Caco-2 (cell line): ENCODE data around the gene SLC6A7. TPM values are rescaled to one million over a fixed set of nuclear protein-coding genes. Genes with fewer than 3 reads are reported as not detected.

ENCODE experiments used
- BruUV-seq: library from RNA; stranded (reverse); fragments of 400-500 nt; replicated peaks from 2 replicates; lab custom pipeline; 2021; lab: Mats Ljungman, UMichigan
- CTCF ChIA-PET: fragments of 300-600 bp; sonication (Branson Sonifier 250); formaldehyde crosslinking; loops from one replicate; lab custom pipeline; 2022; ENCODE audit warnings: antibody characterized with exemption; lab: Charles Lee
- POLR2A ChIA-PET: fragments of 300-600 bp; sonication (Branson Sonifier 250); formaldehyde crosslinking; loops from one replicate; lab custom pipeline; 2022; ENCODE audit warnings: antibody characterized with exemption; lab: Charles Lee
- DNase-seq, 2 experiments: peaks; one replicate each; pipeline versions ENCODE4 v3.0.0 to v3.0.0-alpha.2; 2020 to 2022
- H3K27me3 ChIP-seq: replicated peaks from 2 replicates; pipeline ENCODE4 v1.6.0; 2011; ENCODE audit warnings: low read length; ENCODE audit not compliant: control insufficient read depth, insufficient read depth
- H3K36me3 ChIP-seq: 2 replicates; pipeline ENCODE4 v1.5.1; 2011; ENCODE audit warnings: low read length; ENCODE audit not compliant: control insufficient read depth, insufficient read depth
- H3K4me1 ChIP-seq: fragments of 250-450 bp; sonication (Bioruptor Pico); 2 replicates; pipeline ENCODE4 v1.5.1; 2020; ENCODE audit warnings: mild to moderate bottlenecking
- H3K4me3 ChIP-seq: 2 replicates; pipeline ENCODE4 v1.5.1; 2011; ENCODE audit warnings: low read depth, mild to moderate bottlenecking, control low read depth, low read length
- H3K9me3 ChIP-seq: fragments of 250-450 bp; sonication (Bioruptor Pico); 2 replicates; pipeline ENCODE4 v1.5.1; 2020; ENCODE audit warnings: mild to moderate bottlenecking, moderate library complexity
- H3K27ac Mint-ChIP-seq: one replicate; pipeline ENCODE4 v1.8.0; 2022; ENCODE audit warnings: mixed read lengths; ENCODE audit not compliant: unreplicated experiment
- H3K27me3 Mint-ChIP-seq: one replicate; pipeline ENCODE4 v1.8.0; 2022; ENCODE audit warnings: mixed read lengths; ENCODE audit not compliant: insufficient read depth, unreplicated experiment
- H3K36me3 Mint-ChIP-seq: one replicate; pipeline ENCODE4 v1.8.0; 2022; ENCODE audit warnings: mild to moderate bottlenecking, mixed read lengths; ENCODE audit not compliant: insufficient read depth, unreplicated experiment
- H3K4me1 Mint-ChIP-seq: one replicate; pipeline ENCODE4 v1.8.0; 2022; ENCODE audit warnings: low read depth, mixed read lengths; ENCODE audit not compliant: unreplicated experiment
- H3K4me3 Mint-ChIP-seq: one replicate; pipeline ENCODE4 v1.8.0; 2022; ENCODE audit warnings: mild to moderate bottlenecking, moderate library complexity, mixed read lengths; ENCODE audit not compliant: unreplicated experiment
- H3K9me3 Mint-ChIP-seq: one replicate; pipeline ENCODE4 v1.8.0; 2022; ENCODE audit warnings: mixed read lengths; ENCODE audit not compliant: unreplicated experiment
- CTCF ChIP-seq, 2 experiments: fragments of 200-600 bp in 1 of 2; IDR thresholded peaks; 1 replicate in 1 of 2; 2 replicates in 1 of 2; pipeline versions ENCODE4 v1.5.1 to v1.8.0; 2011 to 2022; ENCODE audit warnings: antibody characterized with exemption in 1 of 2, control low read depth in 1 of 2, inconsistent platforms in 1 of 2, low read depth in 1 of 2, low read length in 1 of 2, mild to moderate bottlenecking in 1 of 2, moderate library complexity in 1 of 2; ENCODE audit not compliant: insufficient read depth in 1 of 2, severe bottlenecking in 1 of 2, unreplicated experiment in 1 of 2
- intact Hi-C: fragments of 100-400 bp; cut with micrococcal nuclease; formaldehyde crosslinking; loops from one replicate; pipeline ENCODE4 v1.10.0; 2022; ENCODE audit not compliant: unreplicated experiment
- total RNA-seq: library from RNA; stranded (reverse); gene quantifications from 2 replicates; pipeline ENCODE4 v1.2.3, GENCODE V29; 2022

Gene SLC6A7
- total RNA-seq, 1 experiment from 2014 or later = not detected

GRCh38 chr5:150190503-150190979, 679 bp downstream of the SLC6A7 start:
- Mint-ChIP-seq H3K4me1 (peaks cover 7% of the 10 kb centered on the region), H3K9me3 (no peaks in the 10 kb centered on the region), H3K27ac (no peak overlapping the region), H3K27me3 (no peaks in the 10 kb centered on the region), H3K4me3 (no peak overlapping the region), H3K36me3 (no peaks in the 10 kb centered on the region)
- no peak for TF ChIP-seq CTCF (IDR thresholded peaks at IDR 0.05; ENCODE audit: insufficient read depth in 1 of 2, low read depth in 1 of 2, low read length in 1 of 2, severe bottlenecking in 1 of 2, unreplicated experiment in 1 of 2)
- H3K4me1 ChIP-seq = peaks cover 17% of the 10 kb centered on the region
- H3K27me3 ChIP-seq = no peaks in the 10 kb centered on the region
- DNase-seq = no peak
- BruUV-seq = no TSS peak
- H3K9me3 ChIP-seq = no peaks in the 10 kb centered on the region
- CTCF ChIA-PET = no interaction called here
- H3K36me3 ChIP-seq = no peaks in the 10 kb centered on the region; the same call in 1 of the 2 replicates
- no peak overlapping the region for H3K4me3 ChIP-seq
- POLR2A ChIA-PET = interaction anchor here (0.6 kb wide), 1 partner anchor 16 kb away, joined by 4 read pairs; no protein-coding TSS in a partner anchor
- intact Hi-C loops = no loop called here

- H3K27ac Mint-ChIP-seq = no peak overlapping the region
- ChIA-PET POLR2A (interaction anchor here (0.6 kb wide), 1 partner anchor 15 kb away, joined by 4 read pairs; no protein-coding TSS in a partner anchor), CTCF (no interaction called here)
- BruUV-seq = no TSS peak
- intact Hi-C loops = no loop called here
- no peaks in the 10 kb centered on the region for H3K9me3 Mint-ChIP-seq
- H3K4me3 ChIP-seq = no peak overlapping the region
- no peaks in the 10 kb centered on the region for H3K9me3 ChIP-seq
- no peak for DNase-seq
- no peak for TF ChIP-seq CTCF (IDR thresholded peaks at IDR 0.05; ENCODE audit: insufficient read depth in 1 of 2, low read depth in 1 of 2, low read length in 1 of 2, severe bottlenecking in 1 of 2, unreplicated experiment in 1 of 2)
- no peaks in the 10 kb centered on the region for H3K27me3 ChIP-seq
- H3K4me1 Mint-ChIP-seq = peaks cover 3% of the 10 kb centered on the region
- no peaks in the 10 kb centered on the region for H3K27me3 Mint-ChIP-seq
- H3K36me3 ChIP-seq = no peaks in the 10 kb centered on the region; the same call in 1 of the 2 replicates
- H3K4me1 ChIP-seq = peaks cover 14% of the 10 kb centered on the region
- no peaks in the 10 kb centered on the region for H3K36me3 Mint-ChIP-seq
- H3K4me3 Mint-ChIP-seq = no peak overlapping the region
These were observed 1.1 kb downstream of the SLC6A7 start for GRCh38 chr5:150190987-150191386.

GRCh38 chr5:150192462-150192861, 2.6 kb downstream of the SLC6A7 start:
- intact Hi-C loops = no loop called here
- Mint-ChIP-seq H3K4me3 (no peak overlapping the region), H3K4me1 (no peaks in the 10 kb centered on the region), H3K27ac (no peak overlapping the region), H3K9me3 (no peaks in the 10 kb centered on the region), H3K27me3 (no peaks in the 10 kb centered on the region), H3K36me3 (no peaks in the 10 kb centered on the region)
- Histone ChIP-seq H3K27me3 (no peaks in the 10 kb centered on the region), H3K36me3 (no peaks in the 10 kb centered on the region), H3K9me3 (no peaks in the 10 kb centered on the region), H3K4me3 (no peak overlapping the region), H3K4me1 (peaks cover 14% of the 10 kb centered on the region)
- DNase-seq = no peak
- ChIA-PET CTCF (no interaction called here), POLR2A (no interaction called here)
- no peak for TF ChIP-seq CTCF (IDR thresholded peaks at IDR 0.05; ENCODE audit: insufficient read depth in 1 of 2, low read depth in 1 of 2, low read length in 1 of 2, severe bottlenecking in 1 of 2, unreplicated experiment in 1 of 2)
- BruUV-seq = no TSS peak
